GM21825 (cell line): Measurements from ENCODE around the gene PGA4.

Experiments
- ATAC-seq: cut with Tn5 transposase; IDR thresholded peaks from one replicate; pipeline ENCODE4 v1.9.1; 2021; ENCODE audit warnings: mild to moderate bottlenecking, moderate library complexity; ENCODE audit not compliant: unreplicated experiment

PGA4 gene

GRCh38 chr11:61277186-61278000 lies 55.2 kb downstream of the PGA4 start:
- ATAC-seq, result no peak

- no peak for ATAC-seq
These were observed 55.9 kb downstream of the PGA4 start for GRCh38 chr11:61278001-61278470.

GRCh38 chr11:61279934-61280659 lies 58.0 kb downstream of the PGA4 start:
- ATAC-seq, result no peak

- ATAC-seq, result no peak
These were observed 58.9 kb downstream of the PGA4 start for GRCh38 chr11:61280883-61281580.
